GM19239 (cell line): ENCODE measurements around the gene ACLY.
"Not testable (repeated sequence)": the region's sequence is repeated elsewhere in the genome, so short reads cannot be mapped to it uniquely, and the experiment has no call there.

Experiments used
- DNase-seq: peaks from one replicate; pipeline ENCODE4 v3.0.0; 2011; ENCODE audit warnings: low spot score; ENCODE audit not compliant: insufficient read length
- FAIRE-seq: peaks from 2 replicates; lab custom pipeline; 2011; peaks lifted over from hg19 to GRCh38; lab: Jason Lieb, UNC

Gene ACLY

GRCh38 chr17:41941168-41941567, 22.4 kb upstream of the ACLY start:
- FAIRE-seq (no peak), DNase-seq (no peak)

- no peak for DNase-seq
- no peak for FAIRE-seq
These were observed 20.9 kb upstream of the ACLY start for GRCh38 chr17:41939693-41940090.

- DNase-seq, result no peak
- no peak for FAIRE-seq
These were observed 20.4 kb upstream of the ACLY start for GRCh38 chr17:41939044-41939692.

- no peak for DNase-seq
- no peak for FAIRE-seq
These were observed 19.5 kb upstream of the ACLY start for GRCh38 chr17:41937970-41938954.

- FAIRE-seq, result no peak
- no peak for DNase-seq
These were observed 16.9 kb upstream of the ACLY start for GRCh38 chr17:41935641-41936040.

- DNase-seq (no peak), FAIRE-seq (no peak)
These were observed 14.2 kb upstream of the ACLY start for GRCh38 chr17:41932816-41933389.

GRCh38 chr17:41931715-41932114, 13.0 kb upstream of the ACLY start:
- DNase-seq, FAIRE-seq: not testable (repeated sequence)

GRCh38 chr17:41930833-41931156, 12.0 kb upstream of the ACLY start:
- not testable (repeated sequence) for DNase-seq, FAIRE-seq

GRCh38 chr17:41930009-41930832, 11.5 kb upstream of the ACLY start, which contains the start of gene ODAD4:
ODAD4 (plus strand) TSS chr17:41930617; CDS start chr17:41930724, 107 bp downstream.
- FAIRE-seq, result peak; percentile 84

GRCh38 chr17:41928693-41929251, 10.0 kb upstream of the ACLY start:
- DNase-seq, result no peak
- no peak for FAIRE-seq

More at GRCh38 chr17:41930009-41930832, 11.5 kb upstream of the ACLY start, which contains the start of gene ODAD4:
- peak; percentile 83 for DNase-seq

GRCh38 chr17:41925991-41926590, 7.3 kb upstream of the ACLY start:
- DNase-seq, result no peak
- FAIRE-seq, result peak; percentile 18

- DNase-seq, result no peak
- no peak for FAIRE-seq
These were observed 1.8 kb upstream of the ACLY start for GRCh38 chr17:41920580-41920955.

- no peak for DNase-seq
- FAIRE-seq, result no peak
These were observed 1.3 kb upstream of the ACLY start for GRCh38 chr17:41919840-41920579.

- DNase-seq (no peak), FAIRE-seq (peak; percentile 39)
These were observed 540 bp upstream of the ACLY start for GRCh38 chr17:41919165-41919817.

GRCh38 chr17:41917679-41918313, 955 bp downstream of the ACLY start:
- DNase-seq (no peak), FAIRE-seq (no peak)

- DNase-seq, result no peak
- FAIRE-seq, result no peak
These were observed 1.6 kb downstream of the ACLY start for GRCh38 chr17:41917192-41917591.

GRCh38 chr17:41915566-41915965, 3.2 kb downstream of the ACLY start:
- FAIRE-seq (no peak), DNase-seq (no peak)

- no peak for DNase-seq
- no peak for FAIRE-seq
These were observed 3.7 kb downstream of the ACLY start for GRCh38 chr17:41915020-41915419.
